Measurements from ENCODE around the gene CD300H. TPM values are rescaled to one million over a fixed set of nuclear protein-coding genes. Genes with fewer than 3 reads are reported as not detected.

CD300H gene
- total RNA-seq, 1 experiment from 2014 or later = not detected

DNA sequence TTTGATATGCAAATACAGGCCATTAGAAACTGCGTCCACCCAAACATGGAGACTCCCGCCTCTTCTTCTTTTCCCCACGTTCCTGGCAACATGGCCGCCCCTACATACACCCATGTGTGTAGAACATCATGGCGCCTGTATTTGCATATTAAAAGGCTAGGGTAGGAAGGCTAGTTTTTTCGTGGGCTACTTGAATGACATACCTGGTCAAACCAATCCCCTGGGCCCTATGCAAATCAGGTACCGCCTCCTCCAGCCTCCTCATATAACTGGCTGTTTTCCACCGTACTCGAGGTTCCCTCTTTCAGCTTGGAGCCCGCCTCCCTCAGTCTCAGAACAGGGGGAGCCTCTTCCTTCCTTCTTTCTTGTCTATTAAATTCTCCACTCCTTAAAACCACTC lies 35.2 kb downstream of the CD300H start:
- no TSS peak for BruUV-seq (replicated peaks)
- ChIA-PET POLR2A (ENCODE audit: unreplicated experiment) (no interaction called here), CTCF (interaction anchor here (1.7 kb wide), 1 partner anchor 153 kb away, joined by 6 read pairs; no protein-coding TSS in a partner anchor)
- peaks cover 65% of the 10 kb centered on the region for H3K27me3 ChIP-seq (ENCODE audit: low read length)
- no peak for TF ChIP-seq EZH2phosphoT487 (IDR thresholded peaks at IDR 0.05; ENCODE audit: borderline replicate concordance, low read length)
- TF ChIP-seq, protein P1, sequence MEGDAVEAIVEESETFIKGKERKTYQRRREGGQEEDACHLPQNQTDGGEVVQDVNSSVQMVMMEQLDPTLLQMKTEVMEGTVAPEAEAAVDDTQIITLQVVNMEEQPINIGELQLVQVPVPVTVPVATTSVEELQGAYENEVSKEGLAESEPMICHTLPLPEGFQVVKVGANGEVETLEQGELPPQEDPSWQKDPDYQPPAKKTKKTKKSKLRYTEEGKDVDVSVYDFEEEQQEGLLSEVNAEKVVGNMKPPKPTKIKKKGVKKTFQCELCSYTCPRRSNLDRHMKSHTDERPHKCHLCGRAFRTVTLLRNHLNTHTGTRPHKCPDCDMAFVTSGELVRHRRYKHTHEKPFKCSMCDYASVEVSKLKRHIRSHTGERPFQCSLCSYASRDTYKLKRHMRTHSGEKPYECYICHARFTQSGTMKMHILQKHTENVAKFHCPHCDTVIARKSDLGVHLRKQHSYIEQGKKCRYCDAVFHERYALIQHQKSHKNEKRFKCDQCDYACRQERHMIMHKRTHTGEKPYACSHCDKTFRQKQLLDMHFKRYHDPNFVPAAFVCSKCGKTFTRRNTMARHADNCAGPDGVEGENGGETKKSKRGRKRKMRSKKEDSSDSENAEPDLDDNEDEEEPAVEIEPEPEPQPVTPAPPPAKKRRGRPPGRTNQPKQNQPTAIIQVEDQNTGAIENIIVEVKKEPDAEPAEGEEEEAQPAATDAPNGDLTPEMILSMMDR (conservative IDR thresholded peaks at IDR 0.05; ENCODE audit: low read depth, low read length) = no peak
- H4K20me1 ChIP-seq (ENCODE audit: low read length) = no peaks in the 10 kb centered on the region
- no peak for DNase-seq
- no peak overlapping the region for H3K4me3 ChIP-seq (ENCODE audit: low read length)
- no peak overlapping the region for H3K9ac ChIP-seq (ENCODE audit: low read length)
- no peaks in the 10 kb centered on the region for H3K9me2 ChIP-seq (replicated peaks; ENCODE audit: low read length)
- H3K36me3 ChIP-seq (ENCODE audit: low read depth, low read length) = no peaks in the 10 kb centered on the region
- H3F3A ChIP-seq (ENCODE audit: low read length, unreplicated experiment) = no peaks in the 10 kb centered on the region
- H3K79me2 ChIP-seq (ENCODE audit: low read length) = no peaks in the 10 kb centered on the region
- H3K4me2 ChIP-seq (ENCODE audit: low read length) = no peak overlapping the region
- ATAC-seq = no peak
- H3K4me1 ChIP-seq (ENCODE audit: insufficient read depth, low read length) = no peaks in the 10 kb centered on the region
- H3K9me3 ChIP-seq (ENCODE audit: low read length) = peaks cover 7% of the 10 kb centered on the region; the same call in 1 of the 2 replicates
- H3K27ac ChIP-seq (ENCODE audit: low read length) = no peak overlapping the region
- intact Hi-C loops (cut with micrococcal nuclease) = loop anchor here (2.0 kb wide), 2 partner anchors 39 to 73 kb away; no protein-coding TSS in a partner anchor
- no peak overlapping the region for H2AFZ ChIP-seq (ENCODE audit: low read length)

DNA sequence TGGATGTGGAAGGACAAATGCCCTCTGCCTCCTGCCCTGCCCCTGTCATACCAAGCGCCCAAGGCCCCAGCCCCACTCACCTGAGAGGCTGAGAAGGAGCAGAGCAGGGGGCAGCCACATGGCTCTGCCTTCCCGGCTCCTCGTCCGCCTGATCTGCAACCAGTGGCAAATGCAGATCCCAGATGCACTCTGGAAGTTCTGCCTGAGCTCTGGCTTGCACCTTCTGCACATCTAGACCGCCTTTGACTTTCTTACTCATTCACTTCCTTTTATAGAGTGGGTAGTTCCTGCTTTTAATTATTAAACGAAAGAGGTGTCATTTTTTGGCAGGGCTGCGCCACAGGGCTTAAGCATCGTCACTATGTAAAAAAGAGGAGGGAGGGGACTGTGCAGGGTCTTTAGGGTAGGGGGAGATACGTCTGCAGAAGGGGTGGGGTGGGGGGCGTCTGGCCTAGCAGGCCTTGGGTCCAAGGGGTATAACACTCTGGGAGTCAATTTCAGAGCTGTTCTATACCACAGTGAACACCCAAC lies 36.0 kb downstream of the CD300H start, which contains the start of gene CD300LB:
CD300LB (minus strand) TSS at position 245 of the 531 bp plus-strand sequence; CDS start at position 120, 125 bp downstream.
- BruUV-seq (replicated peaks) = no TSS peak
- Histone ChIP-seq H3K9me2 (replicated peaks; ENCODE audit: low read length) (no peaks in the 10 kb centered on the region), H3K9me3 (ENCODE audit: low read length) (peaks cover 7% of the 10 kb centered on the region; the same call in 1 of the 2 replicates), H3K9ac (ENCODE audit: low read length) (no peak within 1 kb of the TSS), H4K20me1 (ENCODE audit: low read length) (no peaks in the 10 kb centered on the region), H3K79me2 (ENCODE audit: low read length) (no peaks in the 10 kb centered on the region), H3K36me3 (ENCODE audit: low read depth, low read length) (no peaks in the 10 kb centered on the region), H3K4me3 (ENCODE audit: low read length) (no peak within 1 kb of the TSS), H3K27ac (ENCODE audit: low read length) (no peak within 1 kb of the TSS), H2AFZ (ENCODE audit: low read length) (no peak within 1 kb of the TSS), H3K4me1 (ENCODE audit: insufficient read depth, low read length) (no peaks in the 10 kb centered on the region), H3K27me3 (ENCODE audit: low read length) (peaks cover 65% of the 10 kb centered on the region), H3F3A (ENCODE audit: low read length, unreplicated experiment) (no peaks in the 10 kb centered on the region), H3K4me2 (ENCODE audit: low read length) (no peak within 1 kb of the TSS)
- CTCF ChIA-PET = no interaction called here
- intact Hi-C loops (cut with micrococcal nuclease) = no loop called here
- DNase-seq (no peak), ATAC-seq (no peak)
- TF ChIP-seq EZH2 (IDR thresholded peaks at IDR 0.05; ENCODE audit: low read length, unreplicated experiment) = no peak
- TF ChIP-seq, protein P1 (conservative IDR thresholded peaks at IDR 0.05; ENCODE audit: low read depth, low read length) = no peak
- no peak for TF ChIP-seq EZH2phosphoT487 (IDR thresholded peaks at IDR 0.05; ENCODE audit: borderline replicate concordance, low read length)
- POLR2A ChIA-PET (ENCODE audit: unreplicated experiment) = no interaction called here

DNA sequence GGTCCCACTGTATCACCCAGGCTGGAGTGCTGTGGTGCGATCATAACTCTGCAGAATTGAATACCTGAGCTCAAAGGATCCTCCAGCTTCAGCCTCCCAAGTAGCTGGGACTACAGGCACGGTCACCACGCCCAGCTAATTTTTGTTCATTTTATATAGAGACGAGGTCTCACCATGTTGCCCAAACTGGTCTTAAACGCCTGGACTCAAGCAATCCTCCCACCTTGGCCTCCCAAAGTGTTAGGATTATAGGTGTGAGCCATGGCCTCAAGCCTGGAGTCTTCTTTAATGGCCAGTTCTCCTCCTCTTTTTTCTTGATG lies 36.5 kb downstream of the CD300H start:
- no peak overlapping the region for H3K27ac ChIP-seq (ENCODE audit: low read length)
- H4K20me1 ChIP-seq (ENCODE audit: low read length) = no peaks in the 10 kb centered on the region
- peaks cover 5% of the 10 kb centered on the region; the same call in 1 of the 2 replicates for H3K9me3 ChIP-seq (ENCODE audit: low read length)
- TF ChIP-seq EZH2phosphoT487 (IDR thresholded peaks at IDR 0.05; ENCODE audit: borderline replicate concordance, low read length) (no peak), EZH2 (IDR thresholded peaks at IDR 0.05; ENCODE audit: low read length, unreplicated experiment) (no peak)
- TF ChIP-seq, protein P1 (conservative IDR thresholded peaks at IDR 0.05; ENCODE audit: low read depth, low read length) = no peak
- no peaks in the 10 kb centered on the region for H3K4me1 ChIP-seq (ENCODE audit: insufficient read depth, low read length)
- ATAC-seq (no peak), DNase-seq (no peak)
- H3F3A ChIP-seq (ENCODE audit: low read length, unreplicated experiment) = no peaks in the 10 kb centered on the region
- H3K27me3 ChIP-seq (ENCODE audit: low read length) = peaks cover 65% of the 10 kb centered on the region
- intact Hi-C loops (cut with micrococcal nuclease) = no loop called here
- H3K4me2 ChIP-seq (ENCODE audit: low read length) = no peak overlapping the region
- H3K36me3 ChIP-seq (ENCODE audit: low read depth, low read length) = no peaks in the 10 kb centered on the region
- H3K9ac ChIP-seq (ENCODE audit: low read length) = no peak overlapping the region
- ChIA-PET POLR2A (ENCODE audit: unreplicated experiment) (no interaction called here), CTCF (no interaction called here)
- no TSS peak for BruUV-seq (replicated peaks)
- H3K9me2 ChIP-seq (replicated peaks; ENCODE audit: low read length) = no peaks in the 10 kb centered on the region
- H2AFZ ChIP-seq (ENCODE audit: low read length) = no peak overlapping the region
- no peaks in the 10 kb centered on the region for H3K79me2 ChIP-seq (ENCODE audit: low read length)
- no peak overlapping the region for H3K4me3 ChIP-seq (ENCODE audit: low read length)

All from PC-3 (cell line).